ENCODE data around the gene A1CF. TPM values are rescaled to one million over a fixed set of nuclear protein-coding genes. Genes with fewer than 3 reads are reported as not detected.

The A1CF gene
- total and polyA plus RNA-seq, 2 donors from 2014 or later = 3.7 to 3.8 TPM

GRCh38 chr10:50857579-50857978, 27.8 kb downstream of the A1CF start:
- Histone ChIP-seq H3K27ac (ENCODE audit: low read depth in 2 of 2, low read length in 2 of 2) (no peak overlapping the region), H3K9me3 (ENCODE audit: control insufficient read depth in 2 of 3, insufficient read depth in 1 of 3, low read length in 3 of 3) (no peaks in the 10 kb centered on the region), H3K4me3 (ENCODE audit: low read length in 3 of 3) (no peak overlapping the region), H3K36me3 (ENCODE audit: control insufficient read depth in 2 of 3, insufficient read depth in 3 of 3, low read length in 3 of 3) (no peaks in the 10 kb centered on the region), H3K9ac (ENCODE audit: low read length in 3 of 3) (no peak overlapping the region), H3K4me1 (ENCODE audit: control insufficient read depth in 2 of 3, insufficient read depth in 2 of 3, low read depth in 1 of 3, low read length in 3 of 3) (no peaks in the 10 kb centered on the region), H3K27me3 (ENCODE audit: control insufficient read depth, insufficient read depth, low read length) (no peaks in the 10 kb centered on the region)
- DNase-seq (peak in 2 of 5 donors; percentile 7 to 9), FAIRE-seq (no peak)
- no peak for TF ChIP-seq CTCF (IDR thresholded peaks at IDR 0.05; ENCODE audit: borderline replicate concordance, extremely low read depth, insufficient read depth)
- intact Hi-C loops (cut with DNase I) = no loop called here

DNA sequence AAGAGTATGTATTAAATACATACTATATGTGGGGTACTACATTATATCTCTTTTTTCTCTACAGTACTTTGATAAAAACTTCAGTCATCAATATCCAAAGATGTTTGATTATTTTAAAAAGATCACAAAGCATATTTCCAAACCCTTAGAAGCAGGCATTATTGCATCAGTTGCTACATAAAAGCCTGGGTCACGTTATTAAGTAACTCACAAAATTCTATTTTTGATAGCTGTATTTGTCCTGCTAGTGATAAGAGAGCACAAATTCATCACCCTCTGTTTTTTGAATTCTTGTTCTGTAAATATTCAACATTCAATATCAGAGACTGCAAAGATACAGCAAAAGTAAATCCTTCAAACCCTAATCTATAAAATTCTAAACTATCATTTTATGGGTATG, 30.0 kb downstream of the A1CF start:
- no peak for DNase-seq
- no peaks in the 10 kb centered on the region for H3K36me3 ChIP-seq (ENCODE audit: control insufficient read depth in 2 of 3, insufficient read depth in 3 of 3, low read length in 3 of 3)
- no peaks in the 10 kb centered on the region for H3K27me3 ChIP-seq (ENCODE audit: control insufficient read depth, insufficient read depth, low read length)
- H3K9ac ChIP-seq (ENCODE audit: low read length in 3 of 3) = no peak overlapping the region
- peaks cover 0 to 5% (median 0%) of the 10 kb centered on the region in 3 donors for H3K4me1 ChIP-seq (ENCODE audit: control insufficient read depth in 2 of 3, insufficient read depth in 2 of 3, low read depth in 1 of 3, low read length in 3 of 3)
- intact Hi-C loops (cut with DNase I) = no loop called here
- FAIRE-seq = no peak
- H3K4me3 ChIP-seq (ENCODE audit: low read length in 3 of 3) = no peak overlapping the region
- no peaks in the 10 kb centered on the region for H3K9me3 ChIP-seq (ENCODE audit: control insufficient read depth in 2 of 3, insufficient read depth in 1 of 3, low read length in 3 of 3)
- TF ChIP-seq CTCF (IDR thresholded peaks at IDR 0.05; ENCODE audit: borderline replicate concordance, extremely low read depth, insufficient read depth) = no peak
- H3K27ac ChIP-seq (ENCODE audit: low read depth in 2 of 2, low read length in 2 of 2) = no peak overlapping the region

GRCh38 chr10:50855015-50855414, 30.4 kb downstream of the A1CF start:
- DNase-seq (no peak), FAIRE-seq (no peak)
- TF ChIP-seq CTCF (IDR thresholded peaks at IDR 0.05; ENCODE audit: borderline replicate concordance, extremely low read depth, insufficient read depth) = no peak
- no peaks in the 10 kb centered on the region for H3K27me3 ChIP-seq (ENCODE audit: control insufficient read depth, insufficient read depth, low read length)
- no peaks in the 10 kb centered on the region for H3K9me3 ChIP-seq (ENCODE audit: control insufficient read depth in 2 of 3, insufficient read depth in 1 of 3, low read length in 3 of 3)
- H3K36me3 ChIP-seq (ENCODE audit: control insufficient read depth in 2 of 3, insufficient read depth in 3 of 3, low read length in 3 of 3) = no peaks in the 10 kb centered on the region
- no peak overlapping the region for H3K27ac ChIP-seq (ENCODE audit: low read depth in 2 of 2, low read length in 2 of 2)
- intact Hi-C loops (cut with DNase I) = no loop called here
- H3K9ac ChIP-seq (ENCODE audit: low read length in 3 of 3) = no peak overlapping the region
- peaks cover 0 to 5% (median 0%) of the 10 kb centered on the region in 3 donors for H3K4me1 ChIP-seq (ENCODE audit: control insufficient read depth in 2 of 3, insufficient read depth in 2 of 3, low read depth in 1 of 3, low read length in 3 of 3)
- no peak overlapping the region for H3K4me3 ChIP-seq (ENCODE audit: low read length in 3 of 3)

DNA sequence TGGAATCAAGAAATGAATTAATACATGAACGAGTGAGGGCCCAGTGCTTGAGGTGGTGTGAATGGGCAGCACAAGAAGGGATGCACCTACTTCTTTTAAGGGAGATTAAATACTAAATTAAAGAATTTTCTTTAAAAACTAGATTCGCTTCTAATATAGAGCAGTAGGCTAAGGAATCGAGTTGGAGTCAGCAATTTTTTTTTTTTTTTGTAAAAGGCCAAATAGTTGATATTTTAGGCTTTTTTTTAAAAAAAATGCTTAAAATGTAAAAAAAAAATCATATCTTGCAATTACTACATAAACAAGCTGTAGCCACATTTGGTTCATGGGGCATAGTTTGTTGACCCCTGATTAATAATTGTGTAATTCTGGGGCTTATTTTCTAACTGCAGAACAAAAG, 31.9 kb downstream of the A1CF start:
- H3K27ac ChIP-seq (ENCODE audit: low read depth in 2 of 2, low read length in 2 of 2) = no peak overlapping the region
- no peak overlapping the region for H3K9ac ChIP-seq (ENCODE audit: low read length in 3 of 3)
- no peak for TF ChIP-seq CTCF (IDR thresholded peaks at IDR 0.05; ENCODE audit: borderline replicate concordance, extremely low read depth, insufficient read depth)
- no peaks in the 10 kb centered on the region for H3K9me3 ChIP-seq (ENCODE audit: control insufficient read depth in 2 of 3, insufficient read depth in 1 of 3, low read length in 3 of 3)
- H3K27me3 ChIP-seq (ENCODE audit: control insufficient read depth, insufficient read depth, low read length) = no peaks in the 10 kb centered on the region
- peaks cover 0 to 5% (median 0%) of the 10 kb centered on the region in 3 donors for H3K4me1 ChIP-seq (ENCODE audit: control insufficient read depth in 2 of 3, insufficient read depth in 2 of 3, low read depth in 1 of 3, low read length in 3 of 3)
- FAIRE-seq (no peak), DNase-seq (no peak)
- intact Hi-C loops (cut with DNase I) = no loop called here
- H3K36me3 ChIP-seq (ENCODE audit: control insufficient read depth in 2 of 3, insufficient read depth in 3 of 3, low read length in 3 of 3) = no peaks in the 10 kb centered on the region
- H3K4me3 ChIP-seq (ENCODE audit: low read length in 3 of 3) = no peak overlapping the region

Data from kidney (tissue), 14 donors.